GM18868 (cell line): ENCODE results near the gene RUNX2.

Experiments
- ATAC-seq: cut with Tn5 transposase; IDR thresholded peaks from one replicate; pipeline ENCODE4 v1.9.1; 2021; ENCODE audit warnings: mild to moderate bottlenecking, moderate library complexity; ENCODE audit not compliant: unreplicated experiment

Gene RUNX2

DNA sequence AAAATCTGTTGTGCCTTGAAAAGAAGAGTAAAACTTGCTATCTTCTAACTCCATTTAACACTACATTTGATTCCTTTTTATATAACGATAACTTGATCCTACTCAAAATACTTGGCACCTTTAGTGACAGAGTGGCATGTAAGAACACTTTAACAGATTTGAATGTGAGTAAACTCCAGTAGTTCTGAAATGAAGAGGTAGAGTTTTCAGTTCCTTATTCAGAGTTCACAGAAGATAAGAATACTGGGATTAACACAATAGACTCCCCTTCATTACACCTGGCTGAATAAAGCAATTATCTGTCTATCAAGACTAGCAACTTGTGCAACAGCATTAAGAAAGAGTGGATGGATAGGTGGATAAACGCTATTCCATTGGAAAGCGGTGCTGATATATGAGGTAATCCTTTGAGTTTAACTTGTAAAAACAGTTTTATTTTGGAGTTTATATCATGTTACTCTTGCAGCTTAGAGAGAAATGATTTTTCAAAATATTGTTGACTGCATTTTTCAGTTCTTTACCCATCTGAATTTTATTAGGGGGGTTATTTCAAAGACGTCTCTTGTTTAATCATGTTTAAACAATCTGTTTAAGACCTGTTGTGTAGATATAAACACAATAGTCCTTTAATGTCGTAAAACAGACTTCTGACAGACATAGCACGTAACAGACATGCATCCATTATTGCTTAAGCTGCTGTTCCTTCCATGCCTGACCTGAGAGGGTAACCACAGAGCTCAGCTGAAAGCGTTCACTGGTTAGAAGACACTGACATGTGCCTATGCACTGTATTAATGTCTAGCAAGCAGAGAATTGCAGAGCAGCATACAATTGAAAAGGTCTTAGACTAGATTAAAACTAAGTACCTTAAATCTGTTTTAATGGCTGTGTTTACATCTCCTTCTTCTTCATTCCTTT lies 152.0 kb downstream of the RUNX2 start:
- peak; percentile 94 for ATAC-seq

GRCh38 chr6:45480752-45481415 lies 152.8 kb downstream of the RUNX2 start:
- no peak for ATAC-seq

- ATAC-seq: no peak
Observed at GRCh38 chr6:45483021-45483420, 154.9 kb downstream of the RUNX2 start.

DNA sequence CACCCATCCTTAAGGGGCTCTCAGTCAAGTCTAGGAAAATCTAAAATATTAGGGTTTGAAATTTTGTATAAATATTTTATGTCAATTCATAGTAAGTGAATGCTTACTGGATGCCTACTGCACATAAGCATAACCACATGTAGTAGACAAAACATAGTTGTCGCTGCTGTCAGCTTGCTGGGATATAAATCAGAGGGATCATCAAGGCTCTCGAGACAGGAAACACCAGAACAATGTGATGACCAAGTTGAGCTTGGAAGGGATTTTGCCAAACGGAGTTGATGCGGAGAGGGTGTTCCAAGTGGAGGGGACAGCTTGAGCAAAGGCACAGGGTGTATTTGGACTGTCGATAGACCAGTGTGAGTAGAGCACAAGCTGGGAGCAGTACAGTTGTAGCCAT lies 155.4 kb downstream of the RUNX2 start:
- no peak for ATAC-seq

GRCh38 chr6:45486736-45487135 lies 158.6 kb downstream of the RUNX2 start:
- ATAC-seq: no peak

DNA sequence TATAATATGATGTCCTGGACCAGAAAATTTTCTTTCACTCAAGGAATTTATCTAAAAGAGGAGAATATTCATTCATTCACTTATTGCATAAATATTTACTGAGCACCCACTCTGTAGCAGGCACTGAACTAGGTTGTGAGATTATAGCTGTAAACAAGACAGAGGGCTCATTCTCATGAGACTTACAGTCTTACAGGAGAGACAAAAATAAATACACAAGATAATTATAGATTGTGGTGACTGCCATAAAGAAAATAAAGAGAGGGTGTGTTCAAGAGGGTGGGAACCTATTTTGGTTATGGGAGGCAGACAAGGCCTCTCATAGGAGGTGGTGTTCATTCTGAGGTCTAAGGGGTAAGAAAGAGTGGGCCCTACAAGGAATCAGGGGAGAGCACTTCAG lies 159.5 kb downstream of the RUNX2 start:
- ATAC-seq: no peak

DNA sequence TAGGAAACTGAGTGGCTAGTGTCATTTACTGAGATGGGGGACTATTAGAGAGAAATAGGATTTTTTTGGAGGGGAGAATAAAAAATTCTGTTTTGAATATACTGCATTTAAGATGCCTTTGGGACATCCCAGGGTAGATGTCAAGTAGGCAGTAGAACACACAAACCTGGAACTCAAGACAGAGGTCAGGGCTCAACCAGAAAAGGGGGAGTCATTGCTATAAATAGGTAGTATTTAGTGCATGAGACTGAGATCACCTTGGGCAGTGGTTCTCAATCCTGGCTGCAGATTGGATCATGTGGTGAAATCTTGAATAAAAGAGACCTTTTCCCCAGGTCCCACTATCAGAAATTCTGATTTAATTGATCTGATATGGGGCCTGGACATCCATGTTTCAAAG lies 160.1 kb downstream of the RUNX2 start:
- ATAC-seq: no peak

GRCh38 chr6:45488889-45489288 lies 160.8 kb downstream of the RUNX2 start:
- ATAC-seq: no peak

GRCh38 chr6:45491048-45491735 lies 163.1 kb downstream of the RUNX2 start:
- no peak for ATAC-seq

- ATAC-seq: no peak
Observed at GRCh38 chr6:45491874-45492273, 163.7 kb downstream of the RUNX2 start.

DNA sequence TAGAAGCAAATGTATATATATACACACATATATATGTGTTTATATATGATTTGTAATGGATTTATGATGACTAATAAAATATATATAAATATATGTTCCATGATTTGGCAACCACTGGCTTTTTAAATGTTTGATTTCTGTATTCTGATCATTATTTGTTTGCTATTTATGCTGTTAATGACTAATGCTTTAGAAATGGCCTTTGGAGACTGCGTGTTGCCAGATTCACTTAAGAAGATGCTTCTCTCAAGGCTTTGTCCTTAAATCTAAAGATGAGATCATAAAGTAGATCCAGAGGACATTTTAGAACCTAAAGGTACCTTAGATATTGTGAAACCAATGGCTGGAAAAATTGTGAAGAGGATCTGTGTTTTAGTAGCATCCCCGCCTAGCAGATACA lies 165.6 kb downstream of the RUNX2 start:
- no peak for ATAC-seq

- no peak for ATAC-seq
Observed at GRCh38 chr6:45494416-45495135, 166.4 kb downstream of the RUNX2 start.

- no peak for ATAC-seq
Observed at GRCh38 chr6:45495429-45496084, 167.4 kb downstream of the RUNX2 start.

- ATAC-seq: no peak
Observed at GRCh38 chr6:45496085-45496433, 167.9 kb downstream of the RUNX2 start.

DNA sequence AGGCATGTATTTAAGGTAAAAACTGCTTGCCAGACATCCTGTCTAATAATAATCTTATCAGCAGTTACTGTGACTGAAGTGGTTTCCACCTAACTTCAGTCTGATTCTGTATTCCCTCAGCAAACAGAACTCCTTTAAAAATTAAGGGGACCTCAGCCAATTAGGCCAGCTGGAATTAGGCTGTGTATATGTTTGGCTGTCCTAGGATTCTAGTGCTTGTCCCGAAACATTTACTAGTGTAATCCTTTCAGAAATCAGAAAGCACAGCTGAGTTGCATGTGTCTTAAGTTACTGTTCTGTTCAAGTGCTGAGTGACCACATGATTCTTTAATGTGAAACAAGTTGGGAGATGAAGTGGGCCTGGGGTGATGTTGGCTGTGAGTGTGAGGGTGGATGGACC lies 170.5 kb downstream of the RUNX2 start:
- ATAC-seq: no peak

- ATAC-seq: peak; percentile 46
Observed at GRCh38 chr6:45500924-45501816, 173.0 kb downstream of the RUNX2 start.

GRCh38 chr6:45502456-45502855 lies 174.3 kb downstream of the RUNX2 start:
- no peak for ATAC-seq

- ATAC-seq: no peak
Observed at GRCh38 chr6:45504947-45505346, 176.8 kb downstream of the RUNX2 start.

GRCh38 chr6:45505470-45505869 lies 177.3 kb downstream of the RUNX2 start:
- no peak for ATAC-seq

- no peak for ATAC-seq
Observed at GRCh38 chr6:45507186-45507585, 179.1 kb downstream of the RUNX2 start.
